H1 (cell line): ENCODE measurements around the gene CST5. TPM values are rescaled to one million over a fixed set of nuclear protein-coding genes. Genes with fewer than 3 reads are reported as not detected.

ENCODE experiments used
- CBX5 ChIP-seq: fragments of 300-800, 300-1000 bp; sonication (generic); IDR thresholded peaks from 2 replicates; pipeline ENCODE4 v1.7.1; 2016; ENCODE audit warnings: antibody characterized with exemption, low read length, low read depth
- CHD7 ChIP-seq: fragments of 300-600 bp; sonication (generic); IDR thresholded peaks from 2 replicates; pipeline ENCODE4 v1.7.1; 2012; ENCODE audit warnings: low read length, moderate library complexity, mild to moderate bottlenecking, inconsistent platforms; ENCODE audit not compliant: insufficient replicate concordance
- CTBP2 ChIP-seq: IDR thresholded peaks from 2 replicates; pipeline ENCODE4 v1.7.0; 2011; ENCODE audit warnings: borderline replicate concordance, mild to moderate bottlenecking, moderate library complexity, mixed read lengths, low read length; ENCODE audit not compliant: insufficient read depth, insufficient read length
- JUND ChIP-seq: IDR thresholded peaks from 2 replicates; pipeline ENCODE4 v1.6.1; 2011; ENCODE audit warnings: mild to moderate bottlenecking, improper control_type of control experiment, low read length
- SP2 ChIP-seq: IDR thresholded peaks from 2 replicates; pipeline ENCODE4 v1.6.1; 2012; ENCODE audit warnings: mild to moderate bottlenecking, low read length, inconsistent platforms
- TAF7 ChIP-seq: optimal IDR thresholded peaks from 2 replicates; pipeline ENCODE3; 2011; ENCODE audit warnings: low read depth, mild to moderate bottlenecking, inconsistent platforms, low read length, moderate library complexity, borderline replicate concordance
- polyA plus RNA-seq, 7 experiments: library from polyadenylated mRNA; depleted of rRNA in 3 of 7; stranded (reverse) in 5 of 7; unstranded in 2 of 7; fragments of >200 nt in 5 of 7; fragments of 200-250 nt in 2 of 7; gene quantifications; 1 replicate in 5 of 7; 2 replicates in 1 of 7; 4 replicates in 1 of 7; pipeline versions ENCODE4 v1.2.1 to v1.2.3, GENCODE V29; 2011 to 2013; ENCODE audit warnings: missing spikeins in 2 of 7, mixed read lengths in 2 of 7
- total RNA-seq: library from RNA; stranded (reverse); fragmentation: NEBNext Ultra II Directional; extraction: Animal tissue kit (Norgen Biotek cat#: 25700); gene quantifications from 2 replicates; pipeline ENCODE4 v1.2.1, GENCODE V29; 2021
- TF ChIP-seq, protein P1 (sequence below): IDR thresholded peaks from 2 replicates; pipeline ENCODE4 v1.6.1; 2011; ENCODE audit warnings: low read length, improper control_type of control experiment

Gene CST5
- total and polyA plus RNA-seq, 2 of the 8 experiments (the other 6 are each of a cell fraction or from before 2014, with no cell fraction given) = not detected

DNA sequence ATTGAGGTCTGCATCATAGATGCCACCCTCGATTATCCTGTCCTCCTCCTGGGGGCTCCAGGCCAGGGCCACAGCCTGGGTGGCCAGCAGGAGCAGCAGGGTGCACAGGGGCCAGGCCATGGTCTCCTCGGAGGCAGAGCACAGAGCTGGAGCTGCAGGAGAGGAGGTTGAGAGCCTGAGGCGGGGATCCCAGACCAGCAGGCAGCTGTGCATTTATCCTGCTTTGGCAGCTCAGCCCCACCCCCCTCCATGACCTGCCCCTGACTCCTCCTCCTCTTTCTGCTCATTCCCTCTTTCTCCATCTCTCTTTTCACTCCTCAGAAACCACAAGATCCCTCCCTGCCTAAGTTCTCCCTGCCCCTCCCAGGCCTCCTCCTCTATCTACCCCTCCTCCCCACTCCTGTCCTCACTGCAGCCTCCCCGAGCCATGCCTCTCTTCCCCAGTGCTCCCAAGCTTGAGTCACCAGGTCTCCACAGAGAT is 53.0 kb downstream of the CST5 start, which contains the start of gene CST2 (continued):
- TF ChIP-seq CHD7 = no peak
- no peak for TF ChIP-seq CBX5
- TF ChIP-seq CTBP2 = no peak
- no peak for TF ChIP-seq TAF7
- TF ChIP-seq, protein P1, sequence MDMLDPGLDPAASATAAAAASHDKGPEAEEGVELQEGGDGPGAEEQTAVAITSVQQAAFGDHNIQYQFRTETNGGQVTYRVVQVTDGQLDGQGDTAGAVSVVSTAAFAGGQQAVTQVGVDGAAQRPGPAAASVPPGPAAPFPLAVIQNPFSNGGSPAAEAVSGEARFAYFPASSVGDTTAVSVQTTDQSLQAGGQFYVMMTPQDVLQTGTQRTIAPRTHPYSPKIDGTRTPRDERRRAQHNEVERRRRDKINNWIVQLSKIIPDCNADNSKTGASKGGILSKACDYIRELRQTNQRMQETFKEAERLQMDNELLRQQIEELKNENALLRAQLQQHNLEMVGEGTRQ = no peak
- TF ChIP-seq JUND = no peak
- no peak for TF ChIP-seq SP2
